IPS-15b (cell line): ENCODE data around the gene SARS2.

ENCODE experiments used
- H3K27me3 ChIP-seq: one replicate; pipeline ENCODE4 v1.6.1; 2013; ENCODE audit warnings: low read length; ENCODE audit not compliant: control insufficient read depth, insufficient read depth
- H3K36me3 ChIP-seq: one replicate; pipeline ENCODE4 v1.6.1; 2013; ENCODE audit warnings: low read length; ENCODE audit not compliant: control insufficient read depth, insufficient read depth
- H3K4me1 ChIP-seq: one replicate; pipeline ENCODE4 v1.6.1; 2013; ENCODE audit warnings: mild to moderate bottlenecking, low read length; ENCODE audit not compliant: control insufficient read depth, insufficient read depth
- H3K4me3 ChIP-seq: one replicate; pipeline ENCODE4 v1.5.1; 2013; ENCODE audit warnings: low read depth, low read length
- H3K9ac ChIP-seq: one replicate; pipeline ENCODE4 v1.6.1; 2013; ENCODE audit warnings: low read depth, mild to moderate bottlenecking, low read length
- H3K9me3 ChIP-seq: one replicate; pipeline ENCODE4 v1.6.1; 2013; ENCODE audit warnings: mild to moderate bottlenecking, low read length; ENCODE audit not compliant: control insufficient read depth, insufficient read depth

The SARS2 gene

DNA sequence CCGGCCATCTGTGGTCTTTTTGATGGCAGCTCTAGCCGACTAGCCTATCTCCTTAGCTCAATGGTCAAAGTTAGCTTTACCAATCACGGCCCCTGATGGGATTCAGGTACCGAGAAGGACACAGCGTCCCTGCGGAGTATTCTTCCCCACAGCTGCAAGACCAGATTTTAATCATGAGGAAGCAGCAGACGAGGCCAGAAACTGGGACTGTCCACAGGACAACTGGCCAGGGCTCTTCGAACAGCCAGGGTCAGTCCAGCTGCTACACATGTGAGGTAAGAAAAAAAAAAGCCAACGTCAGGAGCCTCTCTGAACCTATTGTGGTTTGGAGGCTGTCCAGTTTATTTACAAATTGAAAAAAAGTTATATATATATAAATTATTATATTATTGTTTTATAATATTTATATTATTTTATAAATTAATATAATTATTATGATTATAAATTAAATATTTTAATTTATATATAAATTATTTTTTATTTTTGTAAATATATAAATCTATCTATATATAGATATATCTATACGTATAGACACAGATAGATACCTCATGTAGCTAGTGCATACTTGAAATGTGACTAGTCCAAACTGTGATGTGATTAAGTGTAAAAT, 63.3 kb downstream of the SARS2 start:
- Histone ChIP-seq H3K4me3 (no peak overlapping the region), H3K9me3 (no peaks in the 10 kb centered on the region), H3K9ac (no peak overlapping the region), H3K36me3 (no peaks in the 10 kb centered on the region), H3K27me3 (peaks cover 6% of the 10 kb centered on the region), H3K4me1 (peaks cover 2% of the 10 kb centered on the region)
